NCI-H2171 treated with DMSO at 0.1 percent for 48 hours (cell line): ENCODE results near the gene CD44.
"Not testable (repeated sequence)": the region's sequence is repeated elsewhere in the genome, so short reads cannot be mapped to it uniquely, and the experiment has no call there.

Experiments used
- DNase-seq: peaks from one replicate; lab custom pipeline; 2025; lab: John Stamatoyannopoulos, UW

The CD44 gene

GRCh38 chr11:35138943-35139721 lies at the start of gene CD44:
Gene CD44 (plus strand): TSS chr11:35139171. CDS start chr11:35139304, 133 bp downstream.
- no peak for DNase-seq

- no peak for DNase-seq
Observed at GRCh38 chr11:35089666-35090065, 49.3 kb upstream of the CD44 start.

GRCh38 chr11:35090125-35090524 lies 48.8 kb upstream of the CD44 start:
- DNase-seq = no peak

- not testable (repeated sequence) for DNase-seq
Observed at GRCh38 chr11:35090991-35091390, 48.0 kb upstream of the CD44 start.

- DNase-seq = no peak
Observed at GRCh38 chr11:35096723-35097122, 42.2 kb upstream of the CD44 start.

GRCh38 chr11:35097814-35098455 lies 41.0 kb upstream of the CD44 start:
- no peak for DNase-seq

- no peak for DNase-seq
Observed at GRCh38 chr11:35098855-35099254, 40.1 kb upstream of the CD44 start.

- DNase-seq = no peak
Observed at GRCh38 chr11:35099278-35100012, 39.5 kb upstream of the CD44 start.

- DNase-seq = no peak
Observed at GRCh38 chr11:35100013-35100383, 39.0 kb upstream of the CD44 start.

- no peak for DNase-seq
Observed at GRCh38 chr11:35101223-35101622, 37.7 kb upstream of the CD44 start.

GRCh38 chr11:35102267-35102666 lies 36.7 kb upstream of the CD44 start:
- DNase-seq = no peak

GRCh38 chr11:35103366-35104208 lies 35.4 kb upstream of the CD44 start:
- DNase-seq = peak; percentile 9

GRCh38 chr11:35104655-35105054 lies 34.3 kb upstream of the CD44 start:
- no peak for DNase-seq

- no peak for DNase-seq
Observed at GRCh38 chr11:35105319-35106079, 33.5 kb upstream of the CD44 start.

- DNase-seq = no peak
Observed at GRCh38 chr11:35106595-35106994, 32.4 kb upstream of the CD44 start.

- no peak for DNase-seq
Observed at GRCh38 chr11:35107861-35108260, 31.1 kb upstream of the CD44 start.

GRCh38 chr11:35108336-35108735 lies 30.6 kb upstream of the CD44 start:
- DNase-seq = not testable (repeated sequence)

- no peak for DNase-seq
Observed at GRCh38 chr11:35109041-35109440, 29.9 kb upstream of the CD44 start.

- no peak for DNase-seq
Observed at GRCh38 chr11:35109827-35110226, 29.1 kb upstream of the CD44 start.

- no peak for DNase-seq
Observed at GRCh38 chr11:35111161-35112055, 27.6 kb upstream of the CD44 start.
